GM10266 (cell line): ENCODE results near the gene GRB14.

Experiments used
- DNase-seq: peaks from one replicate; pipeline ENCODE4 v3.0.0; 2012; ENCODE audit errors: extremely low spot score
- CTCF ChIP-seq: IDR thresholded peaks from 2 replicates; pipeline ENCODE4 v1.5.1; 2012; ENCODE audit warnings: mild to moderate bottlenecking, low read depth; ENCODE audit not compliant: control insufficient read depth, insufficient read depth; ENCODE audit errors: missing control alignments

The GRB14 gene

GRCh38 chr2:164620873-164621763 lies at the start of gene GRB14:
Gene GRB14 (minus strand): TSS chr2:164621482. CDS start chr2:164621309, 173 bp downstream.
- peak; percentile 31 for DNase-seq
- TF ChIP-seq CTCF = no peak

- DNase-seq = no peak
- TF ChIP-seq CTCF = no peak
These were observed 48.0 kb upstream of the GRB14 start for GRCh38 chr2:164669291-164669690.

GRCh38 chr2:164667566-164667965 lies 46.3 kb upstream of the GRB14 start:
- no peak for TF ChIP-seq CTCF
- no peak for DNase-seq

GRCh38 chr2:164664070-164664469 lies 42.8 kb upstream of the GRB14 start:
- TF ChIP-seq CTCF = no peak
- DNase-seq = no peak

GRCh38 chr2:164662868-164663631 lies 41.8 kb upstream of the GRB14 start:
- no peak for DNase-seq
- no peak for TF ChIP-seq CTCF

- no peak for DNase-seq
These were observed 40.8 kb upstream of the GRB14 start for GRCh38 chr2:164662066-164662465.

More at GRCh38 chr2:164662066-164662465, 40.8 kb upstream of the GRB14 start:
- TF ChIP-seq CTCF = no peak
